Measurements from ENCODE around the gene GPR15LG.
"Not testable (repeated sequence)": the region's sequence is repeated elsewhere in the genome, so short reads cannot be mapped to it uniquely, and the experiment has no call there.

GPR15LG gene

DNA sequence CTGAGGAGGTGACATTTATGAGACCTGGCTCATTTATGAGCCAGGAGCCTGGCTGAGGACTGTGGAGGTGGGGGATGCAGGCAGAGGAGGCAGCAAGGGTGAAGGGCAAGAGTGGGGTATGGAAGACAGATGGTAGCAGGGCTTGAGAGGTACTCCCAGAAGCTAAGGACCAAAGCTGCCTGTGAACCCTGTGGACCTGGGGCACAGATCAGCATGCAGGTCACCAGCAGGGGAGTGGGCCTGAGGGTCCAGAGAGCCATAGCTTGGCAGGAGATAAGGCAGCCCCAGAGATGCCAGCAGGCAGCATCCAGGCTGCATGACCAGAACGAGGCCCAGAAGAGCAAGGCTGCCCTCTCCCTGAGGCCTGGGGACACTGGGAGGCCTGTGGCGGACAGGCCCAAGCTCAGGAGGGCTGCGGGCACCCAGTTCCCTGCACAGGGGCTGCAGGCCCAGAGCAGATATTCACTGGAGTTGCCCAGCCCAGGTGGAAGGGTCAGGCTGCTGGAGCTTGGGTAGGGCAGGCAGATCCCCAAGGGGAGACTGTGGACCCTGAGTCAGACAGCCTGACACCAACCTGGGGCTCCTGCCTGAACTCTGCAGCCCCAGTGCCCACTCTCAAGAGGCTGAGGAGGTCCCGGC lies 3.4 kb downstream of the GPR15LG start:
- TF ChIP-seq, protein P1, sequence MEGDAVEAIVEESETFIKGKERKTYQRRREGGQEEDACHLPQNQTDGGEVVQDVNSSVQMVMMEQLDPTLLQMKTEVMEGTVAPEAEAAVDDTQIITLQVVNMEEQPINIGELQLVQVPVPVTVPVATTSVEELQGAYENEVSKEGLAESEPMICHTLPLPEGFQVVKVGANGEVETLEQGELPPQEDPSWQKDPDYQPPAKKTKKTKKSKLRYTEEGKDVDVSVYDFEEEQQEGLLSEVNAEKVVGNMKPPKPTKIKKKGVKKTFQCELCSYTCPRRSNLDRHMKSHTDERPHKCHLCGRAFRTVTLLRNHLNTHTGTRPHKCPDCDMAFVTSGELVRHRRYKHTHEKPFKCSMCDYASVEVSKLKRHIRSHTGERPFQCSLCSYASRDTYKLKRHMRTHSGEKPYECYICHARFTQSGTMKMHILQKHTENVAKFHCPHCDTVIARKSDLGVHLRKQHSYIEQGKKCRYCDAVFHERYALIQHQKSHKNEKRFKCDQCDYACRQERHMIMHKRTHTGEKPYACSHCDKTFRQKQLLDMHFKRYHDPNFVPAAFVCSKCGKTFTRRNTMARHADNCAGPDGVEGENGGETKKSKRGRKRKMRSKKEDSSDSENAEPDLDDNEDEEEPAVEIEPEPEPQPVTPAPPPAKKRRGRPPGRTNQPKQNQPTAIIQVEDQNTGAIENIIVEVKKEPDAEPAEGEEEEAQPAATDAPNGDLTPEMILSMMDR (IDR thresholded peaks at IDR 0.05; ENCODE audit: low read length, missing control alignments), result no peak
- DNase-seq (ENCODE audit: low read depth), result no peak
- H3K4me3 ChIP-seq (replicated peaks; ENCODE audit: low read depth, low read length), result no peak overlapping the region

DNA sequence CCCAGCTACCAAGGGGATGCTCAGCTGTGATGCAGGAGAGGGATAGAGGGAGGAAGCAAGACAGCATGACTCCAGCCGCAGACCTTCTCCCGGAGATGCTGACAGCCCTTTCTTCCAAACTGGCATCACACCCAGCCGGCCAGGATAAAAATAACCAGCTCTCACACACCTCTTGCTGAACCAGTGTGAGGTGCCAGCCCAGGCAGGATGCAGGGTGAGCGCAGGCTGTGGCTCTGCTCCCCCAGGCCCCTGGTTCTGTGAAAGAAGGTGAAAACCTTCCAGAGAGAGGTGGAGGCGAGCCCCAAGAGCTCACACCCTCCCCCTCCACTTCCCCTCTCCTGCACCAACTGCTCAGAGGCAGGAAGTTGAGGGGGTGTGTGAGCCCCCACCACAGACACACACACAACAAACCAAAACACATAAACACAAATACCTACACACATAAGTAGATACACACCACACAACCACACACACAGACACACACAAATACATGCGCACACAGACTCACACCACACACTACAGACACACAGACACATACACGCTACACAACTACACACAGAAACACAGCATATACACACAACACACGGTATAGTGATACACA lies 4.0 kb downstream of the GPR15LG start:
- DNase-seq (ENCODE audit: low read depth), result no peak
- no peak overlapping the region for H3K4me3 ChIP-seq (replicated peaks; ENCODE audit: low read depth, low read length)
- TF ChIP-seq, protein P1 (IDR thresholded peaks at IDR 0.05; ENCODE audit: low read length, missing control alignments), result no peak

DNA sequence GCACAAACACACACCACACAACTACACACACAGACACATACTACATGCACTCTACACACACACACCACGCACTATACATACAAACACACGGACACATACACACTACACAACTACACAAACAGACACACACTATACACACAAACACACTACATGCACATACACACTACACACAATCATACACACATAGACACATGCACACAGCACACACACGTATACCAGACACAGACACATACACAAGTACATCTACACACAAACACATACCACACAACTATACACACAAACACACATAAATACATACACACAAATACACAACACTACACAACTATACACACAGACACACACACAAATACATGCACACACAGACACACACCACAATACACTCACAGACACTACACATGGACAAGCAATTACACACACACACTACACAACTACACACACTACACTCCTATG lies 4.6 kb downstream of the GPR15LG start:
- DNase-seq (ENCODE audit: low read depth), result no peak
- TF ChIP-seq, protein P1 (IDR thresholded peaks at IDR 0.05; ENCODE audit: low read length, missing control alignments), result no peak
- H3K4me3 ChIP-seq (replicated peaks; ENCODE audit: low read depth, low read length), result no peak overlapping the region

DNA sequence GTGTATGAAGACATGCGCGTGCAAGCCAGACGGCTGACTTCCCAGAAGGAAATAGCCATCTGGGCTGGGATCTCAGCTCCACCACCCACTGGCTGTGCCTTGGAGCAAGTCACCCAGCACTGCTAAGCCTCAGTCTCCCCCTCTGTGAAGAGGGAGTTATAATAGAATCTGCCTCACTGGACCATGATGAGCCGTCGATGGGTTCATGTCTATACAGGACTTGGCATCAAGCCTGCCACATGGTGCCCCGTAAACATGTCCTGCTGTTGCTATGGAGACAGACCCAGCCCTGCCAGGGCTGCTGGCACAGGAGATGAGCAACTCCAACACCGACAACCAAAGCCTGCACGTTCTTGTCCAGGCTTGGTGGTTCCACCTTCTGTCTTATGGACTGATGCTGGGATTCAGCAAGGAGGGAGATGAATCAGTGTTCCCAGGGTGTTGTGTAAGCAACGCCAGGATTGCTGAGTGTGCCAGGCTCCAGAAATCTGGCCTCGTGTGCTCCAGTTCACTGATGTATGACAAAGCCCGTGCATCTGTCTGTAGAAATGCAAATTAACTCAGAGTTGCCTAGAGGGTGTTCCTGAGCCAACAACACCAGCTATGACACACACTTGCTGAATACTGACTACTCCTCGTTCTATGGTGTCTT lies 5.6 kb downstream of the GPR15LG start:
- peak; percentile 17 for DNase-seq (ENCODE audit: low read depth)
- TF ChIP-seq, protein P1 (IDR thresholded peaks at IDR 0.05; ENCODE audit: low read length, missing control alignments), result no peak
- H3K4me3 ChIP-seq (replicated peaks; ENCODE audit: low read depth, low read length), result no peak overlapping the region

DNA sequence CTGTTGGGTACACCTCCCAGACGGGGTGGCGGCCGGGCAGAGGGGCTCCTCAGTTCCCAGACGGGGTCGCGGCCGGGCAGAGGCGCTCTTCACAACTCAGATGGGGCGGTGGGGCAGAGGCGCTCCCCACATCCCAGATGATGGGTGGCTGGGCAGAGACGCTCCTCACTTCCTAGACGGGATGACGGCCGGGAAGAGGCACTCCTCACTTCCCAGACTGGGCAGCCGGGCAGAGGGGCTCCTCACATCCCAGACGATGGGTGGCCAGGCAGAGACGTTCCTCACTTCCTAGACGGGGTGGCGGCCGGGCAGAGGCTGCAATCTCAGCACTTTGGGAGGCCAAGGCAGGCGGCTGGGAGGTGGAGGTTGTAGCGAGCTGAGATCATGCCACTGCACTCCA lies 6.8 kb downstream of the GPR15LG start:
- DNase-seq (ENCODE audit: low read depth); H3K4me3 ChIP-seq (replicated peaks; ENCODE audit: low read depth, low read length): not testable (repeated sequence)

DNA sequence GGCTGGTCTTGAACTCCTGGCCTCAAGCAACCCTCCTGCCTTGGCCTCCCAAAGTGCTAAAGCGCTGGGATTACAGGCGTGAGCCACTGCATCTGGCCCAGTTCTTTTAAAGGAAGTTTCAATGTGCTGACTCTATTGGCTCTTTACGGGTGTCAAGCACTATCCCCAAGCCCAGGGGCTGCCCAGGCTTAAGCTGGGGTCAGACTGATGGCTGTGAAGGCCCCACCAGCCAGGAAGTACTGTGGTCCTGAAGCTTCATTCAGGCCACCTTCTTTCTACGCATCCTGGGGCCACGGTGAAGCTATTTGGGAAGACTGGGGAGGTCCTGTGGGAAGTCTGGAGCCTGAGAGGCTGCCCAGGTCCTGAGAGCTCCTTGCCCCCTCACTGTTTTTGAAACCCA lies 8.0 kb downstream of the GPR15LG start:
- DNase-seq (ENCODE audit: low read depth), result no peak
- H3K4me3 ChIP-seq (replicated peaks; ENCODE audit: low read depth, low read length), result no peak overlapping the region
- TF ChIP-seq, protein P1 (IDR thresholded peaks at IDR 0.05; ENCODE audit: low read length, missing control alignments), result no peak

DNA sequence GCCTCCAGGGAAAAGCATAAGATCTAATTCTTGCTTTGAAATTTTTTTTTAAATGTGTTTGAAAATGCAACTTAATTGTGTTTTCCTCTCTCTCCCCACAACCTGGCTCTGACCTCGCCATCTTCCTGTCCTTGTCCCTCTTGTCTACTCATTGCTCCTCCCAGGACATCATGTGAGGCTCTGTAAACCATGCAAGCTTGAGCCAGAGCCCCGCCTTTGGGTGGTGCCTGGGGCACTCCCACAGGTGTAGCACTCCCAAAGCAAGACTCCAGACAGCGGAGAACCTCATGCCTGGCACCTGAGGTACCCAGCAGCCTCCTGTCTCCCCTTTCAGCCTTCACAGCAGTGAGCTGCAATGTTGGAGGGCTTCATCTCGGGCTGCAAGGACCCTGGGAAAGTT lies 10.9 kb downstream of the GPR15LG start:
- no peak for DNase-seq (ENCODE audit: low read depth)
- no peak overlapping the region for H3K4me3 ChIP-seq (replicated peaks; ENCODE audit: low read depth, low read length)
- TF ChIP-seq, protein P1 (IDR thresholded peaks at IDR 0.05; ENCODE audit: low read length, missing control alignments), result no peak

All from fibroblast of pulmonary artery (primary cell).